Stimulated activated CD8-positive, alpha-beta memory T cell treated with anti-CD3 and anti-CD28 coated beads, Interleukin-4, amount 100 ng/mL, for 4 hours (primary cell): ENCODE measurements around the gene KLF5.
"Not testable (repeated sequence)": the region's sequence is repeated elsewhere in the genome, so short reads cannot be mapped to it uniquely, and the experiment has no call there.

Experiments
- DNase-seq, 2 donors: peaks; one replicate each; pipeline ENCODE4 v3.0.0-alpha.2; 2020; ENCODE audit warnings: low read depth in 2 of 2, low spot score in 1 of 2

KLF5 gene

GRCh38 chr13:73082895-73083294 is 24.1 kb downstream of the KLF5 start:
- DNase-seq = no peak

DNA sequence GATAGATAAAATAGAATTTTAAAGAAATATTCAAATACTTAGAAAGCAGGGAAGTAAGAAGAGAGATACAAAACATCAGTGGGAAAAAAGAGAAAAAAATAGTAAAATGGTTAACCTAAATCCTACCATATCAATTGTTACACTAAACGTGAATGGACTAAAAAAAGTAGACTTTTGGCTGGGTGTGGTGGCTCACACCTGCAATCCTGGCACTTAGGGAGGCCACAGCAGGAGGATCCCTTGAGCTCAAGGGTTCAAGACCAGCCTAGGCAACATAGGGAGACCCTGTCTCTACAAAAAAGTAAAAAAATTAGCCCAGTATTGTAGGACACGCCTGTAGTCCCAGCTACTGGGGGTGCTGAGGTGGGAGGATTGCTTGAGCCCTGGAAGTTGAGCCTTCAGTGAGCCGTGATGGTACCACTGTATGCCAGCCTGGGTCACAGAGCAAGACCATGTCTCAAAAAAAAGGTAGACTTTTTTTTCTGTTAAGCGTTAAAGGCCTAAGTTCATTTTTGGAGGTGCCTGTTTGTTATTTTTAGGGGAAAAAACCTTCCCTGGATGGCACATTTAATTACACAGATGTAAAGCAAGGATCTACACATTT is 29.6 kb downstream of the KLF5 start:
- no peak for DNase-seq

DNA sequence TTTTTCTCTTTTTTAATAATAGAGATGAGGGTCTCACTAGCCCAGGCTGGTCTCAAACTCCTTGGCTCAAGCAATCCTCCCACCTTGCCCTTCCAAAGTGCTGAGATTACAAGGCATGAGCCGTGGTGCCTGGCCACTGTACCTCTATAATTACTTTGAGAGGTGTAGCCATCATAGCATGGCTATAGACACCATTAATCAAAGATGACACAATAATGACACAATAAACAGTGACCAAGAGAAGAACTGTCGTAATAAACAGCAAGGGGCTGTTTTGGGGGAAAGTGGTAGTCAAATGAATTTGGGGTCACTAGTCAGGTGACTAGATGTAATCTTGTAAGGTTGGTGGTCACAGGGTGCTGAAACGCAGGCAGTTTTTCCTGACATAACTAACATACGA is 30.4 kb downstream of the KLF5 start:
- DNase-seq = no peak

DNA sequence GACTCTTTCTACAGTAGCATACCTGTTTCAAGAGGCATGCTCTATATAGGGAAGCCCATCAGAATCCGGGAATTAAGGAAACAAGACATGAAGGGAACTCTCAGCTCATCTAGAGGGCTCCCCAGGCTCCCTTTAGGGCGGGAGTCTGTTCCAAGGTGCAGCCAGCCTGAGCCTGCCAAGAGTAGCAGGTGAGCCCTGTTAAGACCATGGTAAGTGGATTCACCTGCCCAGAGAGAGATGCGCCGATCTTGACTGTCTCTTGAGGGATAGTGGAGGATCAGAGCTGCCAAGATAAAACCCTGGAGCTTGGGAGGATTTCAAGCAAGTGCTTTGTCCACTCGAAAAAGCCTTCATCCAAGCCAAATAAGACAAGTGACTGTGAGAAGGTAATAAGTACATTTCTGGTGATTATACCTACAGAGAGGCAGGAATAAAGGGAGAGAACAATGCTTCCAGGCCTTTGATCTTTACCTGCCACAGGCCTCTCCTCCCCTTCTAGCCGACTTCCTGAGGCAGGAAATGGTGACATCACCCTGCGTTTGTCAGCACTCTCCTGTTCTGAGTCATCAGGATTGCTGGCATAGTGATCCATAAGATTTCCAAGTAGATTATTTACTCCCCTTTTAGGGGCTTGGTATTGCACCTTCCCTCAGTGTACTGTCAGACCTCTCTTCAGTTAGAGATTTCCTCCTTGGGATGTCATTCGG is 31.5 kb downstream of the KLF5 start:
- DNase-seq = no peak

DNA sequence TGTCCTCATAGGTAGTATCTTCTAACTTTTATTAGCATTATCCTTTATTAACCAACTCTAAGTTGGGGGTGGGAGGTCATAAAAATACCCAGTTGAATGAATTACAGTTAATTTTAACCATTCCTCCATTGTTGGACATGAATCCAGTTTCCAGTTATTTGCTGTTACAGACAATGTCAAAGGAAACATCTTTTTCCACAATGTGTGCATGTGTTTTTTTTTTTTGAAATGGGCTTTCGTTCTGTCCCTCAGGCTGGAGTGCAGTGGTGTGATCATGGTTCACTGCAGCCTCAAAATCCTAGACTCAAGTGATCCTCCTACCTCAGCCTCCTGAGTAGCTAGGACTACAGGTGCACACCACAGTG is 32.0 kb downstream of the KLF5 start:
- no peak for DNase-seq

GRCh38 chr13:73092829-73093228 is 34.0 kb downstream of the KLF5 start:
- DNase-seq = no peak

GRCh38 chr13:73096173-73096572 is 37.4 kb downstream of the KLF5 start:
- no peak for DNase-seq

- no peak for DNase-seq
These were observed 37.8 kb downstream of the KLF5 start for GRCh38 chr13:73096638-73097037.

DNA sequence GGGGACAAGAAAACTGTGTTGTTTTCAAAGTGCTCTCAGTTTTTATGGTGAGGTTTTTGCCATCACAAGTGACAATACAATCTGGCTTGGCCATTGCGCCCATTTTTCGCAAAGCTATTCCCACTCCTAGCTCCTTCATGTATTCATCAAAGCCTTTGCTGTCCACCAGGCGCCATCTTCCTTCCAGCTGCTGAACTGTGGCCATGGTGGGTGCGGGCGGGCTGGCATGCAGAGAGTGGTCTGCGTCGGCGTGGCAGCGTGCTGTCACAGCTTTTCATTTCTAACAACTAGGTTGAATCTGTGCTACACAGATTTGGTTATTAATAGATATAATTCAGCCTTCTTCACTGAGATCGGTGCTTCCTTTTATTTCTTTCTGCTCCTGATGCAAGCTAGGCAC is 42.0 kb downstream of the KLF5 start:
- DNase-seq = not testable (repeated sequence)

DNA sequence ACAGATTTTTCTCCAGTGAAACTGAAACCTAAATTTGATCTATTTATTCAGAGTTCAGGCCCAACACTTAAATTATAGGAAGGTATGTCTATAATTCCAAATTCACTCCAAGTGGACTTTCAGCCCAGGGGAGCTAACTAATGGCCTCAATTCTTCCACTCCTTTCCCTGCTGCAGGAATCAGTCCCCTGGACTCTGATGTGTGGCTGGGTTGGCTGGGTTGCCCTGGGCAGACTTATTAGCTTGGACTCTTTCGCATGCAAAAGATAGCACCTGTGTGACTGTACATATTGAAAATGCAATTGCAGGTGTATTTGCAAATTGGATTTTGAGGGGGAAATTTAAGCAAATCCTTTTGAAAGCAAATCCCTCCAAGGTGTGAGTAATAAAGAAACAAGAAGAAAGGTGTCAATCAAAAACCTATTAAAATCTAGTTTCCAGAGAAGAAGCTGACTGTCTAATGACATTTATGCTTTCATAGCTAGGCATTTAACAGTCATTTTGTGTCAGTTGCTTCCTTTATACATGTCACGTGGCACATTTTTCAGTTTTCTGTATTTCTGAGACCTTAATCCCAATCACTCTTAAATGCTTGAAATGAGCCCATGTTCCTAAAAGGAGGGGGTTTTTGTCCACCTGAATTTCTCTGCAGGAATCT is 42.7 kb downstream of the KLF5 start:
- no peak for DNase-seq

- DNase-seq = no peak
These were observed 44.4 kb downstream of the KLF5 start for GRCh38 chr13:73103238-73103637.

- no peak for DNase-seq
These were observed 47.8 kb downstream of the KLF5 start for GRCh38 chr13:73106513-73107178.

DNA sequence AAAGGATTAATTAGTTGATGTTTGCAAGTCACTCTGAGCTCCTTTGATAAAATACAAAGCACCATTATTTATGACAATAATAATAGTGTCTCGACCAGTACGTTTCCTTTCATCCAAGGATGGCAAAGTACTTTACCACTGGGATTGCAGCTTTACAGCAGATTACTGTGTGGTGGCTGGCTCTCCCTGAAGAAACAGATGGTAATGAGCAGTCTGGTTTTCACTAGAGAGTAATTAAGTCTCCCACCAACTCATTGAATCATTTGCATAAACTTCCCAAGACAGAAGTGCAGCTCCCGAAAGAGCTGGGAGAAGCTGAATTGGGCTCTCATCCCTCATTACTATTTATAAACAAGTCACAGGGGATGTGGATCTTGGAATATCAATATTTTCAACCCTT is 48.7 kb downstream of the KLF5 start:
- no peak for DNase-seq

GRCh38 chr13:73107970-73108369 is 49.2 kb downstream of the KLF5 start:
- DNase-seq = no peak

GRCh38 chr13:73109288-73109899 is 50.6 kb downstream of the KLF5 start:
- DNase-seq = no peak

GRCh38 chr13:73109969-73110368 is 51.2 kb downstream of the KLF5 start:
- DNase-seq = no peak

DNA sequence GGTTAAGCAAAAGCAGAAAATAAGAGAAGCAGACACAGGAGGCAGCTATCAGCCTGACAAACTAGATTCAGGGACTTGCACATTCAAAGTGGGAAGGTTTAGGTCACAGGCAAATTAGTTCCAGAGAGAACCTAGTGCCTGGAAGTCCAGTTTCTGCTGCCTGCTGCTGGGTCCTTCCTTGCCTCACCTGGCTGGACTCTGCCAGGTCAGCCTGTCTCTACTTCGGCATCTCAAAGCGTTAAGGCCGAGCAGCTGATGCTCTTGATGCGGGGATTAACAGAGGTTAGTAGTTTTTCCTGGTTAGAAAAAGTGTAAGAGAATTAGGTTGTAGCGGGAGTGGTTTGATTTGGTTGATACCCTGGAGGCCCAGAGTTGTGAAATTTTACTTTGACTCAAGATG is 52.0 kb downstream of the KLF5 start:
- no peak for DNase-seq

DNA sequence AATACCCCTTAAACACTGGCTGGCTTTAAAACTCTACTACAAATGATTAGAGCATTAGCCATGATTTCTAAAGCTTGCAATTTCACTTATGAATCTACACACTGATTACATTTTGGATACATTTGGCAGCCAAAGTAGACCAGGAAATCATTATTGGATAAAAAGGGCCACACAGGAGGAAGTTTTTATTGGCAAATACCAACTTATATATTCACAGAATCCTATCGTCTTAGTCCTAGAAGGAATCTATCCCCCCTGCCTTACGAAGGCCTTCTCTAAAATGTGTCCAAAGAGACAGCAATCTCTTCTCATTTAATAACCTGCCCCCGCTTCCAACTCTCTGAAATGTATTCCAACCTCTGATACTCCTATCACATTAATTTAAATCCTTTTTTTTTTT is 52.5 kb downstream of the KLF5 start:
- DNase-seq = no peak

DNA sequence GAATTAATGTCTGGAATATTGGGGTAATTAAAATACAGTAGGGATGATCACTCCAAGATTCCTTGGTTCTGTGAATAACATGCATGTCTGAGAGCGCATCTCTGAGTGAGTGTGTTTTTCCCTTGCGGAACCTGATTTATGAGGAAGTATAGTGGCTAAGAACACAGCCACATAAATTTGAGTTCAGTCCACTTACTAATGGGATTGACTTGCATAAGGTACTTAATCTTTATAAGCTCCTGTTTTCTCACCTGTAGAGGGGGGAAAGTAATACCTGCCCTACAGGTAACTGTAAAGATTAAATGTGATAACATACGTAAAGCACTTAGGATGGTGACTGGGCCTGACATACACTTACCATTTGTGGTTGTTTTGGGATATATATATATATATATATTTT is 60.8 kb downstream of the KLF5 start:
- no peak for DNase-seq
